HepG2 (cell line): ENCODE results near the gene SYNE1. TPM values are rescaled to one million over a fixed set of nuclear protein-coding genes. Genes with fewer than 3 reads are reported as not detected.

ENCODE experiments used
- ATAC-seq: fragments of 200-7000 bp; cut with Tn5 transposase; 3 replicates; pipeline ENCODE4 v1.9.1; 2020; ENCODE audit warnings: mild to moderate bottlenecking, moderate library complexity
- BruUV-seq: library from RNA; stranded (reverse); fragments of 400-500 nt; replicated peaks from 2 replicates; lab custom pipeline; 2021; lab: Mats Ljungman, UMichigan
- CTCF ChIA-PET: fragments of 300-600 bp; formaldehyde crosslinking; extraction: SDS; loops from one replicate; lab custom pipeline; 2021; ENCODE audit warnings: low total read pairs, inconsistent platforms, low intra/inter-chr PET ratio; lab: Yijun Ruan, JAX
- POLR2A ChIA-PET: fragments of 350-600 bp; sonication (Branson Sonifier 250); formaldehyde crosslinking; loops from one replicate; lab custom pipeline; 2020; ENCODE audit warnings: antibody characterized with exemption, inconsistent platforms; lab: Yijun Ruan, JAX
- DNase-seq: peaks from one replicate; pipeline ENCODE4 v3.0.0-alpha.2; 2015; ENCODE audit warnings: low spot score
- FAIRE-seq: peaks from 3 replicates; lab custom pipeline; 2011; peaks lifted over from hg19 to GRCh38; lab: Jason Lieb, UNC
- H2AFZ ChIP-seq: one replicate; pipeline ENCODE4 v1.6.1; 2011; ENCODE audit warnings: low read length, inconsistent platforms
- H3K27ac ChIP-seq: fragments of 300-600 bp; 3 replicates; pipeline ENCODE4 v1.8.0; 2011; ENCODE audit warnings: mixed run types, mild to moderate bottlenecking, mixed read lengths, low read length, inconsistent platforms; ENCODE audit not compliant: insufficient read depth; ENCODE audit errors: extremely low read length
- H3K27me3 ChIP-seq, 2 experiments: fragments of 200-600 bp in 1 of 2; 2 replicates in 1 of 2; 3 replicates in 1 of 2; pipeline versions ENCODE4 v1.6.0 to v1.8.0; 2011; ENCODE audit warnings: low read length in 2 of 2, mild to moderate bottlenecking in 2 of 2, moderate library complexity in 2 of 2, inconsistent platforms in 1 of 2; ENCODE audit not compliant: insufficient read depth in 2 of 2, control insufficient read depth in 1 of 2
- H3K36me3 ChIP-seq, 2 experiments: fragments of 200-600 bp in 1 of 2; replicated peaks in 1 of 2; 2 replicates in 1 of 2; 3 replicates in 1 of 2; pipeline versions ENCODE4 v1.5.1 to v1.8.0; 2011; ENCODE audit warnings: low read length in 2 of 2, inconsistent platforms in 1 of 2; ENCODE audit not compliant: insufficient read depth in 2 of 2, control insufficient read depth in 1 of 2
- H3K4me1 ChIP-seq: 2 replicates; pipeline ENCODE4 v1.5.1; 2012; ENCODE audit warnings: low read length, inconsistent platforms; ENCODE audit not compliant: insufficient read depth
- H3K4me2 ChIP-seq: 2 replicates; pipeline ENCODE4 v1.6.0; 2011; ENCODE audit warnings: low read depth, low read length, inconsistent platforms
- H3K4me3 ChIP-seq, 3 experiments: fragments of 200-600 bp in 1 of 3; sonication (generic), shearing (Covaris generic) in 1 of 3; replicated peaks in 1 of 3; 2 replicates each; pipeline ENCODE4 v1.5.1; 2011 to 2016; ENCODE audit warnings: low read length in 3 of 3, inconsistent platforms in 2 of 3, low read depth in 2 of 3, mild to moderate bottlenecking in 2 of 3, control low read depth in 1 of 3, mixed read lengths in 1 of 3; ENCODE audit not compliant: insufficient read depth in 1 of 3
- H3K79me2 ChIP-seq: one replicate; pipeline ENCODE4 v1.6.1; 2011; ENCODE audit warnings: low read length, inconsistent platforms; ENCODE audit not compliant: insufficient read depth
- H3K9ac ChIP-seq: 2 replicates; pipeline ENCODE4 v1.6.0; 2011; ENCODE audit warnings: mild to moderate bottlenecking, low read depth, low read length, inconsistent platforms; ENCODE audit not compliant: insufficient read depth
- H3K9me3 ChIP-seq: 2 replicates; pipeline ENCODE4 v1.5.1; 2012; ENCODE audit warnings: mild to moderate bottlenecking, low read length
- H4K20me1 ChIP-seq: 2 replicates; pipeline ENCODE4 v1.6.0; 2011; ENCODE audit warnings: inconsistent platforms, mild to moderate bottlenecking, low read length, moderate library complexity; ENCODE audit not compliant: insufficient read depth
- ARID5B ChIP-seq: IDR thresholded peaks from 2 replicates; pipeline ENCODE4 v1.4.0; 2020; ENCODE audit warnings: mild to moderate bottlenecking, missing genetic modification reagents
- ERF ChIP-seq: IDR thresholded peaks from 2 replicates; pipeline ENCODE4 v1.6.1; 2018; ENCODE audit warnings: missing biosample characterization, missing genetic modification reagents
- KDM4B ChIP-seq: sonication (generic); formaldehyde crosslinking; IDR thresholded peaks from 2 replicates; pipeline ENCODE4 v1.4.0; 2020; ENCODE audit warnings: missing genetic modification reagents
- KLF11 ChIP-seq: IDR thresholded peaks from 2 replicates; pipeline ENCODE4 v1.6.1; 2016; ENCODE audit warnings: missing compliant biosample characterization
- LRRFIP1 ChIP-seq: sonication (generic); formaldehyde crosslinking; conservative IDR thresholded peaks from 2 replicates; pipeline ENCODE4 v1.4.0; 2020; ENCODE audit warnings: missing genetic modification reagents
- MIXL1 ChIP-seq: IDR thresholded peaks from 2 replicates; pipeline ENCODE4 v1.6.1; 2016
- RAD21 ChIP-seq: fragments of 450-650 bp; formaldehyde crosslinking; IDR thresholded peaks from 2 replicates; pipeline ENCODE4 v1.5.0; 2020; ENCODE audit warnings: mild to moderate bottlenecking
- SMAD3 ChIP-seq: sonication (generic); formaldehyde crosslinking; IDR thresholded peaks from 2 replicates; pipeline ENCODE4 v1.4.0; 2020; ENCODE audit warnings: missing genetic modification reagents
- SMARCC2 ChIP-seq: fragments of 450-650 bp; IDR thresholded peaks from 2 replicates; pipeline ENCODE4 v1.6.1; 2017; ENCODE audit warnings: antibody characterized with exemption, mild to moderate bottlenecking
- SMC3 ChIP-seq: IDR thresholded peaks from 2 replicates; pipeline ENCODE4 v1.6.1; 2011; ENCODE audit warnings: low read length, improper control_type of control experiment
- SOX5 ChIP-seq: IDR thresholded peaks from 2 replicates; pipeline ENCODE4 v1.6.1; 2016; ENCODE audit warnings: borderline replicate concordance
- TBP ChIP-seq: sonication (generic); formaldehyde crosslinking; IDR thresholded peaks from 2 replicates; pipeline ENCODE4 v1.5.0; 2020; ENCODE audit warnings: missing genetic modification reagents
- XRCC5 ChIP-seq: fragments of 200-400 bp; formaldehyde crosslinking; optimal IDR thresholded peaks from 2 replicates; pipeline ENCODE3; 2017; ENCODE audit warnings: mild to moderate bottlenecking, low read length
- ZFP36 ChIP-seq: fragments of 150-350 bp; IDR thresholded peaks from 2 replicates; pipeline ENCODE4 v1.6.1; 2018; ENCODE audit warnings: borderline replicate concordance, low read length, low read depth; ENCODE audit not compliant: partially characterized antibody
- ZNF597 ChIP-seq: sonication (generic); formaldehyde crosslinking; IDR thresholded peaks from 2 replicates; pipeline ENCODE4 v1.5.0; 2020; ENCODE audit warnings: missing genetic modification reagents
- ZNF784 ChIP-seq: sonication (generic); formaldehyde crosslinking; IDR thresholded peaks from 2 replicates; pipeline ENCODE4 v1.5.1; 2020; ENCODE audit warnings: missing genetic modification reagents, mild to moderate bottlenecking, borderline replicate concordance
- ZNF788 ChIP-seq: sonication (generic); formaldehyde crosslinking; IDR thresholded peaks from 2 replicates; pipeline ENCODE4 v1.5.0; 2020; ENCODE audit warnings: mild to moderate bottlenecking, missing genetic modification reagents, borderline replicate concordance
- WGBS: methylation state at CpG from one replicate; pipeline ENCODE4 v1.1.6; 2017; ENCODE audit warnings: low lambda C conversion rate; 5-methylcytosine and 5-hydroxymethylcytosine counted together
- in situ Hi-C: cut with HindIII; loops from 2 replicates; pipeline ENCODE4 v1.10.0; 2017; ENCODE audit warnings: low pct_unique_long_range_greater_than_20kb; ENCODE audit not compliant: extremely low pct_ligation_motif_present
- intact Hi-C: fragments of 100-400 bp; cut with micrococcal nuclease; formaldehyde crosslinking; loops from one replicate; pipeline ENCODE4 v1.10.0; 2022; ENCODE audit not compliant: unreplicated experiment
- polyA plus RNA-seq, 8 experiments: library from polyadenylated mRNA; depleted of rRNA in 3 of 8; stranded (reverse) in 7 of 8; unstranded in 1 of 8; fragments of >200 nt; fragmentation: Illumina TruSeq in 4 of 8; extraction: Trizol in 4 of 8; gene quantifications; 2 replicates each; pipeline versions ENCODE4 v1.2.1 to v1.2.3, GENCODE V29; 2011 to 2016; ENCODE audit warnings: low read depth in 4 of 8, missing spikeins in 1 of 8, mixed read lengths in 1 of 8; ENCODE audit not compliant: insufficient read depth in 1 of 8
- total RNA-seq, 5 experiments: library from RNA; depleted of rRNA; stranded (reverse); fragments of >200 nt; fragmentation: Illumina TruSeq; extraction: Trizol; gene quantifications; 2 replicates each; pipeline ENCODE4 v1.2.3, GENCODE V29; 2016; ENCODE audit warnings: low read depth in 1 of 5

Gene SYNE1
- total and polyA plus RNA-seq, 2 of the 13 experiments (the other 11 are each of a cell fraction or from before 2014, with no cell fraction given) = 5.5 to 15.9 TPM

- peak; percentile 73 for DNase-seq
- no TSS peak for BruUV-seq
- ATAC-seq = peak; percentile 100
- 8% methylated on average over 9 of the region's 9 CpGs for WGBS
- H4K20me1 ChIP-seq = no peaks in the 10 kb centered on the region
- ChIA-PET POLR2A (no interaction called here), CTCF (interaction anchor here (0.8 to 2.0 kb wide), 4 partner anchors 90 to 400 kb away, joined by 4 to 17 read pairs (median 11); no protein-coding TSS in a partner anchor)
- in situ Hi-C loops (loop anchor here (5.0 kb wide), 1 partner anchor 90 kb away; no protein-coding TSS in a partner anchor), intact Hi-C loops (loop anchor here (1.0 kb wide), 5 partner anchors 91 to 400 kb away; no protein-coding TSS in a partner anchor)
- no peaks in the 10 kb centered on the region for H3K36me3 ChIP-seq
- H3K9me3 ChIP-seq = peaks cover 7% of the 10 kb centered on the region; the same call in 1 of the 2 replicates
- H3K79me2 ChIP-seq = no peaks in the 10 kb centered on the region
- no peaks in the 10 kb centered on the region for H3K4me1 ChIP-seq
- no peaks in the 10 kb centered on the region; a peak in 1 of 5 replicates for H3K27me3 ChIP-seq
- H3K4me3 ChIP-seq = no peak overlapping the region
- H3K27ac ChIP-seq = no peak overlapping the region
- no peak overlapping the region for H3K4me2 ChIP-seq
- H3K9ac ChIP-seq = no peak overlapping the region
- FAIRE-seq = peak; percentile 83
- H2AFZ ChIP-seq = no peak overlapping the region
- TF ChIP-seq MIXL1 (CRISPR knock-in tag) = peak; percentile 91
- no peak for TF ChIP-seq KDM4B (CRISPR knock-in tag)
- TF ChIP-seq KLF11 (CRISPR knock-in tag) = no peak
- TF ChIP-seq ZFP36 = peak; percentile 24
- TF ChIP-seq SMC3 = peak; percentile 93
- TF ChIP-seq ZNF788 (CRISPR knock-in tag) = peak; percentile 32; the same call in 1 of the 2 replicates
- no peak for TF ChIP-seq ZNF597 (CRISPR knock-in tag)
- peak; percentile 82 for TF ChIP-seq RAD21 (CRISPR knock-in tag)
- TF ChIP-seq SOX5 (CRISPR knock-in tag) = 0 out of 2 replicates have a peak, but pooled peaks have one; percentile 22
- peak; percentile 34; the same call in 1 of the 2 replicates for TF ChIP-seq SMAD3 (CRISPR knock-in tag)
- no peak for TF ChIP-seq ZNF784 (CRISPR knock-in tag)
- TF ChIP-seq ARID5B (CRISPR knock-in tag) = peak; percentile 32; the same call in 1 of the 2 replicates
- TF ChIP-seq XRCC5 = peak; percentile 64
- no peak for TF ChIP-seq SMARCC2
- 0 out of 2 replicates have a peak, but pooled peaks have one; percentile 54 for TF ChIP-seq ERF (CRISPR knock-in tag)
- TF ChIP-seq LRRFIP1 (CRISPR knock-in tag) = no peak
- TF ChIP-seq TBP = no peak
These were observed 84.4 kb downstream of the SYNE1 start for GRCh38 chr6:152552616-152553209.
